PC-3 (cell line): ENCODE measurements around the gene NIPAL4. TPM values are rescaled to one million over a fixed set of nuclear protein-coding genes. Genes with fewer than 3 reads are reported as not detected.
"Not testable (repeated sequence)": the region's sequence is repeated elsewhere in the genome, so short reads cannot be mapped to it uniquely, and the experiment has no call there.

Experiments
- ATAC-seq: fragments of 200-7000 bp; cut with Tn5 transposase; 2 replicates; pipeline ENCODE4 v1.9.1; 2020; ENCODE audit warnings: mild to moderate bottlenecking, moderate library complexity
- BruUV-seq: library from RNA; stranded (reverse); fragments of 400-500 nt; replicated peaks from 2 replicates; lab custom pipeline; 2021; lab: Mats Ljungman, UMichigan
- CTCF ChIA-PET: fragments of 300-600 bp; sonication (Branson Sonifier 250); formaldehyde crosslinking; loops from one replicate; lab custom pipeline; 2022; ENCODE audit warnings: antibody characterized with exemption; lab: Charles Lee
- POLR2A ChIA-PET: fragments of 300-600 bp; sonication (Branson Sonifier 250); formaldehyde crosslinking; loops from one replicate; lab custom pipeline; 2022; ENCODE audit warnings: antibody characterized with exemption; ENCODE audit not compliant: unreplicated experiment; lab: Charles Lee
- DNase-seq: peaks from one replicate; pipeline ENCODE4 v3.0.0-alpha.2; 2015
- H2AFZ ChIP-seq: fragments of 300-600 bp; sonication (generic); 2 replicates; pipeline ENCODE4 v1.6.0; 2016; ENCODE audit warnings: antibody characterized with exemption, low read length
- H3F3A ChIP-seq: fragments of 300-600 bp; sonication (generic); one replicate; pipeline ENCODE4 v1.6.0; 2017; ENCODE audit warnings: antibody characterized with exemption, low read length, control low read depth, mild to moderate bottlenecking; ENCODE audit not compliant: unreplicated experiment
- H3K27ac ChIP-seq: fragments of 300-600 bp; sonication (generic); 2 replicates; pipeline ENCODE4 v1.5.1; 2016; ENCODE audit warnings: mild to moderate bottlenecking, low read length
- H3K27me3 ChIP-seq: fragments of 300-600 bp; sonication (generic); 2 replicates; pipeline ENCODE4 v1.6.1; 2016; ENCODE audit warnings: low read length, mixed read lengths
- H3K36me3 ChIP-seq: fragments of 300-600 bp; sonication (generic); 2 replicates; pipeline ENCODE4 v1.6.1; 2016; ENCODE audit warnings: low read depth, mixed run types, low read length, mixed read lengths
- H3K4me1 ChIP-seq: fragments of 300-600 bp; sonication (generic); 2 replicates; pipeline ENCODE4 v1.5.1; 2016; ENCODE audit warnings: low read length; ENCODE audit not compliant: insufficient read depth
- H3K4me2 ChIP-seq: fragments of 300-600 bp; sonication (generic); 2 replicates; pipeline ENCODE4 v1.6.0; 2016; ENCODE audit warnings: low read length
- H3K4me3 ChIP-seq: fragments of 300-600 bp; sonication (generic); 2 replicates; pipeline ENCODE4 v1.5.1; 2016; ENCODE audit warnings: mild to moderate bottlenecking, low read length, mixed read lengths
- H3K79me2 ChIP-seq: fragments of 300-600 bp; sonication (generic); 2 replicates; pipeline ENCODE4 v1.6.1; 2017; ENCODE audit warnings: low read length, mixed read lengths
- H3K9ac ChIP-seq: fragments of 300-600 bp; sonication (generic); 2 replicates; pipeline ENCODE4 v1.6.0; 2016; ENCODE audit warnings: mild to moderate bottlenecking, low read length
- H3K9me2 ChIP-seq: fragments of 300-600 bp; sonication (generic); replicated peaks from 2 replicates; pipeline ENCODE4 v1.6.1; 2016; ENCODE audit warnings: mixed run types, low read length, mixed read lengths
- H3K9me3 ChIP-seq: fragments of 300-600 bp; sonication (generic); 2 replicates; pipeline ENCODE4 v1.6.1; 2016; ENCODE audit warnings: low read length, mixed read lengths
- H4K20me1 ChIP-seq: fragments of 300-600 bp; sonication (generic); 2 replicates; pipeline ENCODE4 v1.6.1; 2016; ENCODE audit warnings: low read length, mixed read lengths
- EZH2 ChIP-seq: fragments of 300-600 bp; sonication (generic); IDR thresholded peaks from one replicate; pipeline ENCODE4 v1.6.1; 2017; ENCODE audit warnings: antibody characterized with exemption, mild to moderate bottlenecking, low read length; ENCODE audit not compliant: unreplicated experiment
- EZH2phosphoT487 ChIP-seq: fragments of 300-600 bp; sonication (generic); IDR thresholded peaks from 2 replicates; pipeline ENCODE4 v1.6.1; 2018; ENCODE audit warnings: mild to moderate bottlenecking, antibody characterized with exemption, low read length, borderline replicate concordance
- intact Hi-C: fragments of 100-400 bp; cut with micrococcal nuclease; formaldehyde crosslinking; loops from 2 replicates; pipeline ENCODE4 v1.9.0; 2023
- total RNA-seq: library from RNA; depleted of rRNA; stranded (reverse); fragments of >200 nt; gene quantifications from 2 replicates; pipeline ENCODE4 v1.2.3, GENCODE V29; 2014
- TF ChIP-seq, protein P1 (sequence below): fragments of 300-600 bp; sonication (generic); conservative IDR thresholded peaks from 2 replicates; pipeline ENCODE4 v1.5.1; 2017; ENCODE audit warnings: antibody characterized with exemption, low read depth, mild to moderate bottlenecking, low read length

The NIPAL4 gene
- total RNA-seq, 1 experiment from 2014 or later = 1.8 TPM

DNA sequence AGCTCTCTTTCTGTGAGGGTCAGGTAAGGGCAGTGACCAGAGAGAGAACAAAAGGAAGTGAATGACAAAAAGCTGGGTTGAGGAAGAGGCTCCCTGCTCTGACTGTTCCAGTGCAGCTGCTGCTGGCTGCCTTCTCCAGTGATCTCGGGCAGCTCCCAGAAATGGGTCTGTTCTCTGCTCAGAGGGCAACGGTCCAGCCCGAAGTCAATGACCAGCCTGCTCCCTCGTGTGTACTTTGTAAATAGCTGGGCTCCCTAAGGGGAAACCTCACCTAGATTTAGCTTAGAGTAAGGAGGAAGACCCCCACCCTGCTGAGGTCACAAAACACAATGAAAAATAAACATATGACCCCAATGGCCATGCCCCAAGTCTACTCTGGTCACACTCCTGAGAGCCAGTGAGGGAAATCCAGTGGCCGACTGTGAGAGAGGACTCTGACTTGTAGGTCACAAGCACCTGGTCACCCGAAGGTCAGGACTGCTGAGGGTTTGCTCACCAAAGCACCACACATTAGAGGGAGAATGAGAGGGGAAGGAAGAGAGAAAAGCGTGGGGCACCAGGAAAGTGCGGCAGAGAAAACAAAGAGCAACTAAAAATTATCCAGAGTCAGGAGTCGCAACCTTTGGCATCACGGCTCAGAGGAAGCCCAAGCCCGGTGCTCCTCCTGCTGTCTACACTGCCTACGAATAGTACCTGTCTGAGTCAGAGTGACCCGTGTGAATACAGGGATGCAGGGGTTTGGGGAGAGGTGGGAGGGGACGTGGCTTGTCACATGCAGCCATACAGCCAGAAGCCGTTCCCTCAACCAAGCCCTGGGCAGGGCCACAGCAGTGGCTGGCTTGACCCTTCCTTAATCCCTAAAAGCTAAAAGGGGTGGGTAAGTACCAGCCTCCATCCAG, 19.8 kb downstream of the NIPAL4 start:
- POLR2A ChIA-PET = interaction anchor here (0.5 kb wide), 1 partner anchor 338 kb away, joined by 3 read pairs; no protein-coding TSS in a partner anchor

DNA sequence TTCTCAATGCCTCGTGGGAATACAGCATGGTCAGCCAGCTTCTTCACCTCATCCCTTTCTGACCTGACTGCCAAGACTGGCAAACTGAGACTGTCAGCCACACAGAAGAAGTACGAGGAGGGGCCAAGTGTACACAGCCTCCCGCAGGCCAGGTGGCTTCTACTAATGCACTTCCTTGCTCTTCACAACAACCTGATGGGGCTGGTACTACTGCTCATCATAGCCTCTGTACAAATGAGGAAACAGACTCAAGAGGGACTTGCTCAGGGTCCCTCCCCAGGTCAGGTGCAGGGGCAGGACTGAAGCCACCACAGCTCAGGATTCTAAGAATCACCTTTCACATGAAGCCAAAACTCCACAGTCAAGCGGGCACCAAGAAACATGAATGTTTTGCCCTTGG, 21.3 kb downstream of the NIPAL4 start:
- Histone ChIP-seq H3K36me3 (peaks cover 60% of the 10 kb centered on the region), H3K9me3 (no peaks in the 10 kb centered on the region), H3K4me2 (no peak overlapping the region), H3K27ac (no peak overlapping the region), H2AFZ (no peak overlapping the region), H3K27me3 (no peaks in the 10 kb centered on the region), H3K4me3 (no peak overlapping the region), H3K79me2 (no peaks in the 10 kb centered on the region), H3K4me1 (peaks cover 36% of the 10 kb centered on the region), H3F3A (peaks cover 9% of the 10 kb centered on the region), H3K9me2 (no peaks in the 10 kb centered on the region), H3K9ac (no peak overlapping the region), H4K20me1 (no peaks in the 10 kb centered on the region)
- no peak for DNase-seq
- no peak for ATAC-seq
- intact Hi-C loops = no loop called here
- TF ChIP-seq, protein P1, sequence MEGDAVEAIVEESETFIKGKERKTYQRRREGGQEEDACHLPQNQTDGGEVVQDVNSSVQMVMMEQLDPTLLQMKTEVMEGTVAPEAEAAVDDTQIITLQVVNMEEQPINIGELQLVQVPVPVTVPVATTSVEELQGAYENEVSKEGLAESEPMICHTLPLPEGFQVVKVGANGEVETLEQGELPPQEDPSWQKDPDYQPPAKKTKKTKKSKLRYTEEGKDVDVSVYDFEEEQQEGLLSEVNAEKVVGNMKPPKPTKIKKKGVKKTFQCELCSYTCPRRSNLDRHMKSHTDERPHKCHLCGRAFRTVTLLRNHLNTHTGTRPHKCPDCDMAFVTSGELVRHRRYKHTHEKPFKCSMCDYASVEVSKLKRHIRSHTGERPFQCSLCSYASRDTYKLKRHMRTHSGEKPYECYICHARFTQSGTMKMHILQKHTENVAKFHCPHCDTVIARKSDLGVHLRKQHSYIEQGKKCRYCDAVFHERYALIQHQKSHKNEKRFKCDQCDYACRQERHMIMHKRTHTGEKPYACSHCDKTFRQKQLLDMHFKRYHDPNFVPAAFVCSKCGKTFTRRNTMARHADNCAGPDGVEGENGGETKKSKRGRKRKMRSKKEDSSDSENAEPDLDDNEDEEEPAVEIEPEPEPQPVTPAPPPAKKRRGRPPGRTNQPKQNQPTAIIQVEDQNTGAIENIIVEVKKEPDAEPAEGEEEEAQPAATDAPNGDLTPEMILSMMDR = no peak
- TF ChIP-seq EZH2 (no peak), EZH2phosphoT487 (no peak)
- BruUV-seq = no TSS peak
- ChIA-PET CTCF (no interaction called here), POLR2A (no interaction called here)

More for the DNA sequence above, 19.8 kb downstream of the NIPAL4 start:
- H3K9me3 ChIP-seq = no peaks in the 10 kb centered on the region
- peak overlapping the region; percentile 95 for H3K27ac ChIP-seq
- intact Hi-C loops = loop anchor here (2.0 to 5.0 kb wide), 3 partner anchors 31 to 333 kb away; a partner anchor contains a TSS
- peak overlapping the region; percentile 73 for H3K4me2 ChIP-seq
- H3K9ac ChIP-seq = peak overlapping the region; percentile 68
- H3K27me3 ChIP-seq = no peaks in the 10 kb centered on the region
- ATAC-seq (peak; percentile 48), DNase-seq (no peak)
- BruUV-seq = no TSS peak
- H3K79me2 ChIP-seq = no peaks in the 10 kb centered on the region
- CTCF ChIA-PET = interaction anchor here (0.5 to 1.8 kb wide), 11 partner anchors 8 to 263 kb away, joined by 3 to 9 read pairs (median 4); no protein-coding TSS in a partner anchor
- no peaks in the 10 kb centered on the region for H4K20me1 ChIP-seq
- TF ChIP-seq, protein P1 = no peak
- no peak for TF ChIP-seq EZH2phosphoT487
- no peak for TF ChIP-seq EZH2
- H3K4me3 ChIP-seq = no peak overlapping the region
- H2AFZ ChIP-seq = peak overlapping the region; percentile 46; the same call in 1 of the 2 replicates
- peaks cover 47% of the 10 kb centered on the region for H3K36me3 ChIP-seq
- H3F3A ChIP-seq = peaks cover 9% of the 10 kb centered on the region
- H3K4me1 ChIP-seq = peaks cover 36% of the 10 kb centered on the region
- no peaks in the 10 kb centered on the region for H3K9me2 ChIP-seq

DNA sequence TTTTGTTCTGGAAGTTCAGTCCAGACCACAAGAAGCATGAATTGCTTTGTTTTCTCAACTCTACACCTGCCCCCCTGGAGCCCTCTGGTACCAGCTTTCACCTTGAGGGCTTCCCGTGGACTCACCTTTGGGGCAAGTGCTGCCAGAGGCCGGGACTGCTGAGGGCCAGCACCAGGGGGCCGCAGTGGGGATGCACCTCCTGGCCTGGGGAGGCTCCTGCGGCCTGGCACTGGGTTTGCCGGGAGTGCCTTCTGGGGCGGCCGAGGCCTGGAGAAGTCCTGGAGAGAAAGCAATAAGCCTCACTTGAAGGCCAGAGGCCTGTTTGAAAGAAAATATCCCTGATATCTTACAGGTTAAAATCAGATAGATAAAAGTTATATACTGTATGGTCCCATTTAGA, 21.7 kb downstream of the NIPAL4 start:
- BruUV-seq = no TSS peak
- no peak overlapping the region for H3K4me2 ChIP-seq
- CTCF ChIA-PET = no interaction called here
- H3K27ac ChIP-seq = no peak overlapping the region
- no peak for DNase-seq
- H3K9me3 ChIP-seq = no peaks in the 10 kb centered on the region
- H2AFZ ChIP-seq = no peak overlapping the region
- no peak for TF ChIP-seq EZH2phosphoT487
- TF ChIP-seq, protein P1 = no peak
- no peak for TF ChIP-seq EZH2
- no peak for ATAC-seq
- H3F3A ChIP-seq = peaks cover 9% of the 10 kb centered on the region
- no peak overlapping the region for H3K9ac ChIP-seq
- H3K4me3 ChIP-seq = no peak overlapping the region
- intact Hi-C loops = no loop called here
- no peaks in the 10 kb centered on the region for H3K9me2 ChIP-seq
- peaks cover 61% of the 10 kb centered on the region for H3K36me3 ChIP-seq
- no peaks in the 10 kb centered on the region for H3K79me2 ChIP-seq
- peaks cover 36% of the 10 kb centered on the region for H3K4me1 ChIP-seq
- no peaks in the 10 kb centered on the region for H3K27me3 ChIP-seq
- no peaks in the 10 kb centered on the region for H4K20me1 ChIP-seq
- POLR2A ChIA-PET = no interaction called here

DNA sequence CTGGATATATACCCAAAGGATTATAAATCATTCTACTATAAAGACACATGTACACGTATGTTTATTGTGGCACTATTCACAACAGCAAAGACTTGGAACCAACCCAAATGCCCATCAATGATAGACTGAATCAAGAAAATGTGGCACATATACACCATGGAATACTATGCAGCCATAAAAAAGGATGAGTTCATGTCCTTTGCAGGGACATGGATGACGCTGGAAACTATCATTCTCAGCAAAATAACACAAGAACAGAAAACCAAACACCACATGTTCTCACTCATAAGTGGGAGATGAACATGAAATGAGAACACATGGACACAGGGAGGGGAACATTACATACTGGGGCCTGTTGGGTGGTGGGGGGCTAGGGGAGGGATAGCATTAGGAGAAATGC, 22.7 kb downstream of the NIPAL4 start:
- H3K9me2 ChIP-seq, DNase-seq, CTCF ChIA-PET, H3K79me2 ChIP-seq, BruUV-seq, H2AFZ ChIP-seq, H3K4me2 ChIP-seq, H3K27ac ChIP-seq, POLR2A ChIA-PET, H3K4me3 ChIP-seq, ATAC-seq, H3F3A ChIP-seq, H4K20me1 ChIP-seq, intact Hi-C loops, H3K27me3 ChIP-seq, H3K9me3 ChIP-seq, H3K9ac ChIP-seq: not testable (repeated sequence)
- H3K4me1 ChIP-seq = peaks cover 34% of the 10 kb centered on the region
- H3K36me3 ChIP-seq = peaks cover 69% of the 10 kb centered on the region
